Endothelial cell (in vitro differentiated cells): Measurements from ENCODE around the gene ARMC10. TPM values are rescaled to one million over a fixed set of nuclear protein-coding genes. Genes with fewer than 3 reads are reported as not detected.

Experiments used
- DNase-seq: peaks from one replicate; pipeline ENCODE4 v3.0.0; 2021; ENCODE audit warnings: low spot score
- H3K27ac Mint-ChIP-seq: one replicate; pipeline ENCODE4 v1.8.0; 2021; ENCODE audit warnings: mixed read lengths, inconsistent platforms; ENCODE audit not compliant: unreplicated experiment
- H3K27me3 Mint-ChIP-seq: one replicate; pipeline ENCODE4 v1.8.0; 2021; ENCODE audit warnings: mild to moderate bottlenecking, moderate library complexity, mixed read lengths, inconsistent platforms; ENCODE audit not compliant: unreplicated experiment
- H3K36me3 Mint-ChIP-seq: one replicate; pipeline ENCODE4 v1.8.0; 2021; ENCODE audit warnings: mild to moderate bottlenecking, low read depth, mixed read lengths, inconsistent platforms; ENCODE audit not compliant: unreplicated experiment
- H3K4me1 Mint-ChIP-seq: one replicate; pipeline ENCODE4 v1.8.0; 2021; ENCODE audit warnings: mild to moderate bottlenecking, mixed read lengths, inconsistent platforms; ENCODE audit not compliant: unreplicated experiment
- H3K4me3 Mint-ChIP-seq: one replicate; pipeline ENCODE4 v1.8.0; 2021; ENCODE audit warnings: mild to moderate bottlenecking, mixed read lengths, inconsistent platforms; ENCODE audit not compliant: unreplicated experiment
- H3K9me3 Mint-ChIP-seq: one replicate; pipeline ENCODE4 v1.8.0; 2021; ENCODE audit warnings: mixed read lengths, inconsistent platforms; ENCODE audit not compliant: unreplicated experiment
- CTCF ChIP-seq: fragments of 200-600 bp; sonication (generic); IDR thresholded peaks from one replicate; pipeline ENCODE4 v1.5.0; 2021; ENCODE audit warnings: antibody characterized with exemption; ENCODE audit not compliant: unreplicated experiment
- total RNA-seq: library from RNA; stranded (reverse); fragmentation: NEBNext Ultra II Directional; extraction: Animal tissue kit (Norgen Biotek cat#: 25700); gene quantifications from one replicate; pipeline ENCODE4 v1.2.1, GENCODE V29; 2021; ENCODE audit not compliant: unreplicated experiment

ARMC10 gene
- total RNA-seq, 1 donor from 2014 or later = 26.0 TPM

GRCh38 chr7:103148131-103148993, 73.4 kb downstream of the ARMC10 start:
- Mint-ChIP-seq H3K27ac (peak overlapping the region; percentile 88), H3K27me3 (peaks cover 8% of the 10 kb centered on the region), H3K36me3 (peaks cover 7% of the 10 kb centered on the region), H3K4me3 (peak overlapping the region; percentile 98), H3K9me3 (no peaks in the 10 kb centered on the region), H3K4me1 (peaks cover 17% of the 10 kb centered on the region)
- no peak for DNase-seq
- no peak for TF ChIP-seq CTCF

Other genes with a start within 250 kb of the ARMC10 start
- gene LRRC17, start 162.1 kb upstream of the ARMC10 start, total RNA-seq = 0.92 TPM
- gene FBXL13, start 344 bp upstream of the ARMC10 start, total RNA-seq = 3.4 TPM
- 6.1 TPM for gene NAPEPLD, start 74.0 kb downstream of the ARMC10 start, total RNA-seq
- 101 TPM for gene PMPCB, start 222.3 kb downstream of the ARMC10 start, total RNA-seq